GM18858 (cell line): ENCODE results near the gene PDE6D.
A peak's percentile ranks its signal among the peaks of the same experiment; 100 is the strongest.

Experiments
- ATAC-seq: cut with Tn5 transposase; IDR thresholded peaks from one replicate; pipeline ENCODE4 v1.9.1; 2021; ENCODE audit not compliant: unreplicated experiment

Gene PDE6D

DNA sequence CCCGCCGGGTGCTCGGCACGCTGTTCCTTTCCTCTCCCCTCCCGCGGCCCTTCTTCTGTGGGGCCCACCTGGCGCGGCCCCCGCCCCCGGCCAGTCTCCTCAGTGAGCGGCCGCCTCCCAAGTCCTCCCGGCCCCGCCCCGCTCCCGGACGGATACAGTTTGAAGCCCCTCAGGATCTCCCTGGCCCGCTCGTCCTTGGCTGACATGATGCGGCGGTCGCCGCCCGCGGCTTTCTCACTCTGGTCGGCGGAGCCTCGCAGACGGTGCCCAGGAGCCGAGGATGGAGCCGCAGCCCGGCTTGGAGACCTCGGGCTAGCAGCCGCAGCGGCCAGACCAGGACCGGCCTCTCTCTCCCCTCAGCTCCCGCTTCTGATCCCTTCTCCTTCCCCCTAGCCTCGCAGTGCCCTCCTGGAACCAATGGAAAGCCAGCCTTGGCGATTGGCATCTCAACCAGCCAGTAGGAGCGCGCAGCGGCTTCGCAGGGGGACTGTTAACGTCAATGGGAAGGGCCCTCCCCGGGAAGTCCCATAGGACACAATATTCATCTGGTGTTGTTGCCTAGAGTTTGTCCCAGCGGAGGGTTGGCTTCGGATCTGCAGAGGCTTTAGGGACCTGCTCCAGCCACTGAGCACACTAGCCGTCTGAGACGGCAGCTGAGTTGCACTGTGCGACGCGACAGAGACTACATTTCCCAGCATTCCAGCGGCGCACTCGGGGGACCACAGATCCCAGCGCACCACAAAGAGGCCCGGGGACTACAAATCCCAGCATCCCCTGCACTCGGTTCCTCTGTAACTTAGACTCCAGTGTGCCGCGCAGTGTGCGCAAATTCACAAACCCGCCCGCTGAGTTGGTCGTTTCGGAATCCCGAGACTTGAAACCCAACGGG, at the start of gene PDE6D:
PDE6D (minus strand) TSS at position 374 of the 889 bp plus-strand sequence; CDS start at position 206, 168 bp downstream.
- peak; percentile 79 for ATAC-seq

DNA sequence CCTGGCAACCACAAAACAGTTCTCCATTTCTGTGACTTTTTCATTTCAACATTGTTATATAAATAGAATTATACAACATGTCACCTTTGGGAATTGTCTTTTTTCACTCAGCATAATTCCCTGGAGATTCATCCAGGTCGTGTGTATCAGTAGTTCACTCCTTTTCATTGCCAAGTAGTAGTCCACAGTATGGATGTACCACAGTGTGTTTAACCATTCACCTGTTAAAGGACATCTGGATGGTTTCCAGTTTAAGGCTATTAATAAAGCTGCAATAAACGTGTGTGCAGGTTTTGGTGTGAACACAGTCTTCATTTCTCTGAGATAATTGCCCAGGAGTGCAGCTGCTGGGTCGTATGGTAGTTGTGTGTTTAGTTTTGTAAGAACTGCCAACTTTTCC, 40.8 kb upstream of the PDE6D start:
- no peak for ATAC-seq

DNA sequence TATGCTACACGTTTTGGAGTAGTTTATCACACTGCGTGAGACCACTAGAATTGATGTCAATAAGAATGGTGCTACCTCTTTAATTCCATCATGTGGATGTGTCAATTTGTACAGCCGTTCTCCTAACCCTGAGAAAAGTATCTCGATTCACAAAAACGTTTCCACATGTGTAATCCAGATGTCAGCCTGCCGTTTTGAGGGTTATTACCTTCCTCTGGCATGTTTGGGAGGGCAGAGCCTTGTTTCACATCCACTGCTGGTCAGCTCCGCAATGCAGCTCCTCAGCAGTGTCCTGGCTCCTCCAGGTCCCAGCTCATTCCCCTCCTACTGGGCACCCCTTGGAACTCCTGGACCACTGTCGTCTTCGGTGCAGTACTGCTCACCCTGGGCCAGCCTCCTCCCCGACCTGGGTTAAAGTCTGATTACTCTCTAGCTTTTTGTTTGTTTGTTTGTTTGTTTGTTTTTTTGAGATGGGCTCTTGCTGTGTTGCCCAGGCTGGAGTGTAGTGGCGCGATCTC, 39.8 kb upstream of the PDE6D start:
- no peak for ATAC-seq

DNA sequence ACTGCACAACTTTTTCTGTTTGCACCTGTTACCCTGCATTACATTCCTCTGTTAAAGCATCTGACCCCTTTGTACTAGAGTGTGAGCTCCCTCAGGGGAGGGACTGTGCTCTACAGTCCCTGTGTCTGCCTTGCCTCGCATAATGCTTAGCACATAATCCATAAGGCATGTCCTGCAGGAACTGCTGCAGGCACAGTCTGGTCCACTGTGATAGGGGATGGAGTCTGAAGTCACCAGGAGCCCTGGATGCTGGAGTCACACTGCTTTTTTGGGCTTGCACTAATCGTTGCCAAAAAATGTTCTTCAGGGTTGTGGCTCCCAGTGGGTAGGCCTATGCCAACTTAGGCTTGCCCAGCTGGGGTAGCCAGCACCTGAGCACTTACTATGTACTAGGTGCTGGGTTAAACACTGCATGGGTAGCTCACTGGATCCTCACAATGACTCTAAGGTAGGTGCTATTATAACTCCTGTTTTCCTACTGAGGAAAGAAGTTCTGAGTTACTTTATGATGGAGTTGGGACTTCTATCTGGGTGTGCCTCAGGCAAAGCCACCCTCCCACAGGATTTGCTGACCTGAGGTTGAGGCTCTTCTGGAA, 38.5 kb upstream of the PDE6D start:
- ATAC-seq: no peak

DNA sequence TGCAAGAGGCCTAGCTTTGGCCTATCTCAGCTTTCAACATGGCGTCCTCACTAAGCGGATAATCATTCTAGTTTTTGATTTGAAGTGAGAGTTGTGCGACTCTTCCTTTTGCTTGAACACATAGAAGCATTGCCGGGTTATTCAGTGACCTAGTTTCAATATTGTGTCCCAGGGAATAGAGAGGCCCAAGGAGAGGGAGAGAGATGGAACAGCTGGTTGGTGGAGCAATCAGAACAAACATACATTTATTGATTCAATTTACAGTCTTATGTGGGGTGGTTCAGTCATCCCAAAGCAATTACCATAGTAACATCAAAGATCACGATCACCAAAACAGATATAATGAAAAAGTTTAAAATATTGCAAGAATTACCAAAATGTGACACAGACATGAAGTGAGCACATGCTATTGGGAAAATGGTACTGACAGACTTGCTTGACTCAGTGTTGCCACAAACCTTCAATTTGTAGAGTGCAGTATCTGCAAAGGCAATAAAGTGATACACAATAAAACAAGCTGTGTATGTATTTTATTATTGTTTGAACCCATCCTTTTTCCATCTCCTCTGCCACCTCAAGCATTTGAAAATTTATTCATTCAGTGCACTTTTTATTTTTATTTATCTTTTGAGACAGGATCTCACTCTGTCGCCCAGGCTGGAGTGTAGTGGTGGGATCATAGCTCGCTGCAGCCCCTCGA, 35.4 kb upstream of the PDE6D start:
- ATAC-seq: no peak

DNA sequence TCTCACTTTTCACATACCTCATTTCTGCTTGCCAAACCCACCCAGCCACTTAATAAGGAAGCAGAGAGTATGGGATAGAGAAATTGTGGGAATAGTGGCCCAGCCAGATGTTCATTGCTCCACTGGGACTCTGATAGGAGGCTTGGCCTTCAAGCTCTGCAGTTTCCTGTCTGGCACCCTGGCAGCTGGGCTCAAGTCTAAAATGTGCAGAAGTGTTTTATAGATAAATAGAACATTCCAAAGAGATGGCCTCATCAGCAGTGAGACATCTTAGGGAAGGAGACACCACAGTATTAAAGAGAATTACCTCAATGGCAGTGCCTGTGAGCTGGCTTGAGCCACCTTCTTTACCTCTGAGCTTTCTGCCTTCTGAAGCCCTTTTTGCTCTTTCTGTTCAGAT, 29.8 kb upstream of the PDE6D start:
- ATAC-seq: no peak

DNA sequence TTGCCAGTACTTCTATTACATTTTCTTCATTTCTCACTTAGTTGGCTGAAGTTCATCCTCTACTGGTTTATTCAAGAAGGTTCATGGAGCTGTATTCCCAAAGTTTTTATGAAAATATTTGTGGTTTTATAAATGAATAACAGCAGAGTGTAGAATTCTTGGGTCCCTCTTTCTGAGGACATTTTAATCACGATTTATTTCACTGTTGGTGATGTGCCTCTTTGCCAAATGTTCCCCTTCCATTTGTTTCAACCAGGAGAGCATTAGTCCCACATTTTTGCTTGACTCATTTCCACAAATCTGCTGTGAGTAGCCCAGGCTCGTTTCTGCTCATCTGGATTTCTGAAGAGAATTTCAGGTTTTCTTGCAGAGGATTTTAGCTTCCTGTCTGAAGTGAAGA, 25.9 kb upstream of the PDE6D start:
- no peak for ATAC-seq

DNA sequence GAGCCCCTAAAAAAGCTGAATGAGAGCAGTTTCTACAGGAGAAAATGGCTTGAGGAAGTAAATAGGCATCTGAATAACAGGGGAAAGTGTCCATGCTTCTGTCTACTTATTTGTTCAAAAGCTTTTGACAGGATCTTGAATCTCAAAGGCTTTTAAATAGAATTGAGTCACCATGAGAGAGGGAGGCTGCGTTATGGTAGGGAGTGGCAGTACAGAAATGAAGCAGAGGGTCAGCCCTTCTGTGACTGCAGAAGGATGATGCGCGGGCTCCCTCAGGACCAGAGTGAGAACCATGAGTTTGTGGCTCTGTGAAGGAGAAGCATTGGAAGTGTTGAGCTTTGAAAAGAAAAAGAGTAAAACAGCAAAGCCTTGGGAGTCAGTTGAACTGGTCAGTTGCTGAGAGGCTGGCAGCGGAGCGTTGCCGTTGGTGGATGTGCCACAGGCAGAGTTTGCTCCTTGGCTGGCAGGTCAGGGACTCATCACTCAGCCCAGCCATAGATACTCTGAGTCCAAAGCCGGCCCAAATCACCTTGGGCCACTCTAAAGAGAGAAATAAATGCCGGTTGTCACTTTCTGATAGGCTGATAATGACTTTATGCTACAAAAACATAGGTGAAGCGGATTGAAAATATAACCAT, 22.5 kb upstream of the PDE6D start:
- no peak for ATAC-seq

DNA sequence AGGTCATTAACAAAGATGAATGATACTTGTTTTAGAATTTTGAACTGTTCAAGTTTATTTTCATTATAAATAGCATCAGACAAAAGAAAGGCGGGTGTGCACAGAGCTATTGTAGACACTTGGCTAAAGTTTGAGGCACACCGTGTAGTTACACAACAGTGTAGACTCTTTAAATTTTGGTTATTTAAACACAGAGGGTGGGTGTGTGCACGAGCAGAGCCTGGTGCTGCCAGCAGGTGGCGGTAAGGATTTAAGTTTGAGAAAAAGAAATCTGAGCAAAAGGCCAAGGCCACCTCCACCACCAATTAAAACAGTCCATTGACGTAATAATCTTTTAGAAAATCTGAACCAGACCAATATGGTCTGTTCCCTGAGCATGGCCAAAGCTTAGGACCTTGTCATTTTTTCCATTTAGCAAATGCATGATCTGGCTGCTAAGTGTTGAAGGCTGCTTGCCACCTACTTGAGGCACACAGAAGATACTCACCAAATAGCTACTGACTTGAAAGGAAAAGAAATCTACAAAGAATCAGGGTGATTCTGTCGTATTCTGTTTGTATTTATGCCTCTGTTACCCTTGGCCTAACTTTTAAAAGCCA, 19.5 kb upstream of the PDE6D start:
- ATAC-seq: no peak

DNA sequence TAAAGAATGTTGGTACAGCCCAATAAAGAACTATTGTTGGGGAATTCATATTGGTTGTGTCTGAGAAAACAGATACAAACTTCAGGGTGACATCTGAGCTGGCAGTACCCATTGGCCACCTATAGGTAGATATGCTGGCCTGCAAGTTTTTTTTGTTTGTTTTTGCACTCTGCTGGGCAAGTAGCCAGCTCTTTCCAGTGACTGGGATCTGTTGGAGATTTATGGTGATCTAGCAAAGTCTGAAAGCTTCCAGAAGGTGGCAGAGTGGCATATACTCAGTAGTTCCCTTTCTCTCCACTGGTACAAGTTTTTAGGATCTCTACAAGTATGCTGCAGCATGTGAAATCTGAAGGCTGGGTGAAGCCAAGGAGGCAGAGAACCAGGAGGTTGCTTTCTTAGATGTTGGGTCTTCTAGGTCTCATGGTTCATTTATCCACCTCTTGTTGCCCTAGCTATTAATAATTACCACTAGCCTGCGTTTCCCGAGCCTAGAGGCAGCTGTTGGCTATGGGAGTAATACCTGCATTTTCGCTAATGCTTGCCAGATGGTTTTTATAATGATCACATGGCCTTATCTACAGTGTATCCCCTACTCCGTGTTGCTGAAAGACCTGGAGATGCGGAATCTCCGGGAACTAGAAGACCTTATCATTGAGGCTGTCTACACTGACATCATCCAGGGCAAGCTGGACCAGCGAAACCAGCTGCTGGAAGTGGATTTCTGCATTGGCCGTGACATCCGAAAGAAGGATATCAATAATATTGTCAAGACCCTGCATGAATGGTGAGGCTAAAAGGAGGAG, 14.6 kb upstream of the PDE6D start:
- no peak for ATAC-seq

DNA sequence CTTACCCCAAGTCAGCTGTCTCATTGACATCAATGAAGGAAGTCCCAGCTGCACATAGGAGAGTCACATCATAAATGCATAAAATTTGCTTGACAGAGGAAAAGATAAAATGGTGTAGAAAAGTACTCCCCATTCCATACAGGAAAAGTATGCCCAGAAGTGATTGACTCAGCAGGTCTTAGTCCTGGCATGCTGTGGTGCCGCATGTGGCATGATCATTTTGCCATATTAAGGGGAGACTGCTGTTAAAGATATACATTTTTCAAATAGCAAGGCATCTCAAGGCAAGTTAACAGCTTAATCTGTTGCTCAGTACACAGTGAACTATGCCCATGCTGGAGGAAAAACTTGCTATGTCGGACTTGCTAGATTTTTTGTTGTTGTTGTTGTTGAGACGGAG, 13.3 kb upstream of the PDE6D start:
- ATAC-seq: no peak

DNA sequence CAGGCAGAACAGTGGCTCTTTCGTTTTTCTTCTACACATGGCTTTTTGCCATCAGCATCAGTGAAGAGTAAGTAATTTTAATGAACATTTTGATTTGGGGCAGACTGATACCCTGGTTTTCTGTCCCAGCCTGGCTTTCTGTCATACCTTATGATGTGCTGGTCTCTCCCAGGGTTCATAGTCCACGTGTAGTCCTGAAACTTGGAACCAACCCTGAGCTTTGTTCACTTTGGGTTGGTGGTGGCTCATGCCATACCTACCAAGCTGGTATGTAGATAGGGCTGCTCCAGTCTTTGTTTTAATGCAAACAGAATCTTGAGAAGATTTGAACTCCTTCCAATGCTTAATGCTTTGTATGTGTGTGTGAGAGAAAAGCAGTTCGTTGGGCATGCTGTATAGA, 10.0 kb upstream of the PDE6D start:
- ATAC-seq: no peak

DNA sequence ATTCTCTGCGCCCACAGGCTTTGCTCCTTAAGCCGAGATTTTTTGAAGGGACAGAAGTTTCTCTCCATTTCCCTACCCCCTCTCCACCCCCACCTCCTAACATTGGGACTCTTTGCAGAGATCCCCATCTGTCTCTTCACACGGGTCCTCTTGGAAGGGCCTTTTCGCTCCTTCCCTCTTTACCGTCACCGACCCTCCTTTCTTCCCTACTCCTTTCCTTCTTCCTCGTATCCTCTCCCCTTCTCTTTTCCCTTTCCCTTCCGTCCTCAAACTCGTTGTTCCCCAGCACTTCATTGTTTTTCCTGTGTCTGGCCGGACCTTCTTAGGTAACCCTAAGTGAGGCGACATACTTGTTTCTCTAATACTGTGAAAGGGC, 5.8 kb upstream of the PDE6D start:
- no peak for ATAC-seq

DNA sequence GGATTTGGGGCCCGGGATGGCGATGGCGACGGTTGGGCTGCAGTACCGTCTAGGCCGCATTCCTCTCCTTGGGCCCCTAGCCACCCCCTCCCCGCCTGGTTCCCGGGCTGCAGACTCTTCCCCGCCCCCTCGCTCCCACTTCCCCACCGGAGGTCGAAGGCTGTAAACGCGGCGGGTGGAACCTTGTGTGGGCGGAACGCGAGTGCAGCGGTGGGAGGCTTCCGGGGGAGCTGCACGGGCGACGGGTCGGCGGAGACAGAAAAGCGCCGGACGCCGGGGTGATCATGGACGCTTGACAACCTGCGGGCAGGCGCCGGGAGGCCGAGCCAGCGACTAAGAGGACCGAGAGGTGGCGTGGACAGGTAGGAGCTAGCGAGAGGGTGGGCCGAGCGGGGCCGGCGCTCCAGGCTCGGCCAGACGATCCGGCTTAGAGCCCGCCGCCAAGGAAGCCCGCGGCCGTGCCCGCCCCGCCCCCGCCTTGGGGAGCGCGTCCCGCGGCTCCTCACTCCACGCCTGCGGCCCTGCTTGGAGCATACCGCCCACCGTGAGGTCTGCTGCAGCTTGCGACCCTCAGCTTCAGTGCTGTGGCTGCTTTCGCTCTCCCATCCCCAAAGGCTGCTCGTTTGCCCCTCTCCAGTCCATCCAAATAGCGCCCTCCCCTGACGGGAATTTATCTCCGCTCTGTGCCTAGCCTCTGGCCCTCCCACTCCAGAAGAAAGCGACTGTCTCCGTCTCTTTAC, 5.3 kb upstream of the PDE6D start, which contains the start of gene COPS7B:
COPS7B (plus strand) TSS at position 269 of the 740 bp plus-strand sequence. CDS start 2,126 bp downstream, outside the sequence.
- peak; percentile 39 for ATAC-seq

DNA sequence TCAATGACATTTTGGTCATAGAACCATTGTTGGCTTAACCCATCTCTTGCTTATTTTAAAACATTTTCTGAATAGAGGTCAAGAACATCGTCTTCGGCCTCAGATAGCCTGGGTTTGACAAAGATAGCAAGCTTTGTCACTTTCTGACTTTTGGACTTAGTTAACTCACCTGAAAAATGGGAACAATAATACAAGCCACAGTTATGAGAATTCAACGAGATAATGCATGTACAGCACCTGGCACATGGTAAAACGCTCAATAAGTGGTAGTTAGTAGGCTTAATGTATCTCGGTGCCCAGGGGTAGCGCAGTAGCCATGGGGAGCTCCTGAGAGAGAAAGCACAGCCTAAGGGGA, 4.7 kb upstream of the PDE6D start:
- no peak for ATAC-seq

DNA sequence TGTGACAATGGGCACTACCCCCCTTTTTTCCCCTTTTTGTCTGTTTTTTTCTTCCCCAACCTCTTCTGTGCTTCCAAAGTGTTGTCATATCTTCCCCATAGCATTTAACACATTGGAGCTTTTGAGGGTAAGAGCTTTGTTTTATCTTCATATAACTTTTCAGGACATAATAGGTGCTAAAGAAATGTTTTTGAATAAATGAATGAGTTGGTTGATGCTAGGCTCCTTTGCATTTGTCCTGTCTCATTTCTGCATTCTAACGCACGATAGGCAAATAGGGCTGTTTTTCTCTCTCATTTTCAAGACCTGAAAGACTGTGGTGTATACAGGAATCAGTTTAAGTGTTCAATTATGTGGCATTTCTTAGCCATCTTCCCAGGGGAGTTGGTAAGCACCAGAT, 4.3 kb upstream of the PDE6D start:
- no peak for ATAC-seq

DNA sequence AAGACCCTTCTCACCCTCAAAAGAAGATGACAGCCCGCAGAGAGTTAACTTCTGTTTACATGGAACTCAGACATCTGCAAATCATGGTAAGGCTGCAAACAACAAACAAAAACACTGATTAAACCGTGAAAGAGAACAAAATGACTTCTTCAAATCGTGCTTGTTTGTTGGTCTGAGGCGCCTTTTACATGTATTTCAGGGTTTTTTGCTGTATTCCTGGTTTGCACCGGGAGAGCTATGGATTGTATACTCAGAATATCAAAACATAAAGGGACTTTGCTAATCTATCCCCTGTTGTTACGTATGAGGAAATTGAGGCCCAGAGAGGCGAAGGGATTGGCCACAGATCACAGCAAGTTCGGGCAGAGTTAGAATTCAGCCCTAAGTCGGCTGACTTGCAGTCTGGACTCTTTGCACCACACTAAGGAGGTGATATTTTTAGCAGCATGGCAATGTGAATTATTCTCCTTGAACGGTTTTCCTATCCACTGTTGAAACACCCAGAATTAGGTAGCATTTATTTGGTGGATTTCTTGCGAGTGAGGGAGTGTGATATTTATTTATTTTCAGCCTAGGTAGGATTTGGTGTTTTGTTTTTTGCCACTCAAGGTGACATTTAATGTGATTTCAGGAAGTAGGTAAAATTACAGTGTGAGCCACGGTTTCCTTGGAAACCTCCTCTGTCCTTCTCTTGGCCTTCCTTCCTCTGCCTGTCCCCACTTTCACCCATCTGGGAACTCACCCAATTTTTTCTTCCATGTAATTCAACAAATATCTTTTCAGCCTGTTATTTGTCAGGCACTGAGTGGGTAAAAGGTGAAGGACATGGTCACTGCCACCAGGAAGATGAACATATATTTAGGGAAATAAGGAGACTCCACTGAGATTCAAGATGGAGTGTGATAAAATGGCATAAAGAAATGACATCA, 980 bp upstream of the PDE6D start:
- no peak for ATAC-seq
